Measurements from ENCODE around the gene ANXA8L1. TPM values are rescaled to one million over a fixed set of nuclear protein-coding genes. Genes with fewer than 3 reads are reported as not detected.
"Not testable (repeated sequence)": the region's sequence is repeated elsewhere in the genome, so short reads cannot be mapped to it uniquely, and the experiment has no call there.

ANXA8L1 gene
- 0.48 TPM in 1 of 2 replicates, not detected in the other for total RNA-seq (2014; rRNA removed; shearing (Covaris generic))

- DNase-seq (ENCODE audit: low read depth), result not testable (repeated sequence)
Measured at GRCh38 chr10:46375406-46375805, at the start of gene ANXA8L1. Gene ANXA8L1 (plus strand): TSS chr10:46375776. CDS start chr10:46375852, 76 bp downstream.

GRCh38 chr10:46326066-46326465 lies 49.5 kb upstream of the ANXA8L1 start:
- DNase-seq (ENCODE audit: low read depth), result no peak

GRCh38 chr10:46326971-46327370 lies 48.6 kb upstream of the ANXA8L1 start:
- no peak for DNase-seq (ENCODE audit: low read depth)

- DNase-seq (ENCODE audit: low read depth), result no peak
Measured at GRCh38 chr10:46327685-46328084, 47.9 kb upstream of the ANXA8L1 start.

GRCh38 chr10:46328853-46329689 lies 46.5 kb upstream of the ANXA8L1 start:
- no peak for DNase-seq (ENCODE audit: low read depth)

GRCh38 chr10:46329690-46330016 lies 45.9 kb upstream of the ANXA8L1 start:
- DNase-seq (ENCODE audit: low read depth), result no peak

GRCh38 chr10:46330894-46331293 lies 44.7 kb upstream of the ANXA8L1 start:
- no peak for DNase-seq (ENCODE audit: low read depth)

- not testable (repeated sequence) for DNase-seq (ENCODE audit: low read depth)
Measured at GRCh38 chr10:46365484-46365883, 10.1 kb upstream of the ANXA8L1 start.

GRCh38 chr10:46367209-46367608 lies 8.4 kb upstream of the ANXA8L1 start:
- not testable (repeated sequence) for DNase-seq (ENCODE audit: low read depth)

- not testable (repeated sequence) for DNase-seq (ENCODE audit: low read depth)
Measured at GRCh38 chr10:46367666-46368240, 7.8 kb upstream of the ANXA8L1 start.

- DNase-seq (ENCODE audit: low read depth), result not testable (repeated sequence)
Measured at GRCh38 chr10:46368956-46369355, 6.6 kb upstream of the ANXA8L1 start.

- not testable (repeated sequence) for DNase-seq (ENCODE audit: low read depth)
Measured at GRCh38 chr10:46374410-46374809, 1.2 kb upstream of the ANXA8L1 start.

- not testable (repeated sequence) for DNase-seq (ENCODE audit: low read depth)
Measured at GRCh38 chr10:46377022-46377421, 1.4 kb downstream of the ANXA8L1 start.

GRCh38 chr10:46377651-46378050 lies 2.1 kb downstream of the ANXA8L1 start:
- DNase-seq (ENCODE audit: low read depth), result not testable (repeated sequence)

- not testable (repeated sequence) for DNase-seq (ENCODE audit: low read depth)
Measured at GRCh38 chr10:46378108-46378507, 2.5 kb downstream of the ANXA8L1 start.

- DNase-seq (ENCODE audit: low read depth), result not testable (repeated sequence)
Measured at GRCh38 chr10:46379233-46379848, 3.8 kb downstream of the ANXA8L1 start.

GRCh38 chr10:46385858-46386257 lies 10.3 kb downstream of the ANXA8L1 start:
- not testable (repeated sequence) for DNase-seq (ENCODE audit: low read depth)

GRCh38 chr10:46386694-46387093 lies 11.1 kb downstream of the ANXA8L1 start:
- not testable (repeated sequence) for DNase-seq (ENCODE audit: low read depth)

GRCh38 chr10:46387309-46387902 lies 11.8 kb downstream of the ANXA8L1 start:
- DNase-seq (ENCODE audit: low read depth), result not testable (repeated sequence)

- DNase-seq (ENCODE audit: low read depth), result not testable (repeated sequence)
Measured at GRCh38 chr10:46391422-46391821, 15.8 kb downstream of the ANXA8L1 start.

GRCh38 chr10:46396441-46397279 lies 21.1 kb downstream of the ANXA8L1 start:
- peak; percentile 9 for DNase-seq (ENCODE audit: low read depth)

Measured in RPMI7951 (cell line).